ENCODE results near the gene CDR2. TPM values are rescaled to one million over a fixed set of nuclear protein-coding genes. Genes with fewer than 3 reads are reported as not detected.

Gene CDR2
- total and polyA plus RNA-seq, 2 donors (not counting 1 experiment from before 2014, with no cell fraction given), result 8.0 to 11.3 TPM

DNA sequence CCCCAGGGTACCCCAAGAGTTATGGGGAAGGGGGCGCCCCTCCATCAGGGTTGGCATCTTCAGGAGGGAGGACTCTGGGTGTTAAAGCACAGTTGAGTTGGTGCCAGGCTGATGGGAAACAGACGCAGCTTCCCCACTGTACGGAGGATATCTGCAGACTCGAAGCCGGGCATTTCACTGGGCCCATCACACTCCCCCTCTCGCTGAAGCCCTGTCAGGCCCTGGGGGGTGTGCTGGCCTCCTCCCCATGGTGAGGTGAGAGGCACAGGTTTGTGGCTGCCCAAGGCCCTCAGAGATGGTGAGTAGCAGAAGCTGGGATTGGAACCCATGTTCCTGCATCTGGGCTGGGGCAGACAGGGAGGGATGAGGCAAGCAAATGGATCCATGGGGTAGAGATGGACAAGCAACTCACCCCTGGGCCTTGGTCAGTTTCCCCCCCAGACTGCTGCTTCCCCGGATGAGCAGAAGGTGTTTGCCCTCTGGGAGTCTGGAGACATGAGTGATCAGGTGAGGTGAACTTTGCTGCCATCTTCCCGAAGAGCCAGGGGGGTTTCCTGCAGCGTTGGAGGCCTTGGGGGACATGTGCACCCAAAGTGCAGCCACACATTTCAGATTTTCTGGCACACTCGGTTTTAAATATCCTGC, 46.2 kb downstream of the CDR2 start:
- Mint-ChIP-seq H3K4me1 (no peaks in the 10 kb centered on the region), H3K27me3 (no peaks in the 10 kb centered on the region), H3K9me3 (ENCODE audit: insufficient read depth) (no peaks in the 10 kb centered on the region), H3K27ac (no peak overlapping the region), H3K4me3 (no peak overlapping the region)
- Histone ChIP-seq H3K27me3 (replicated peaks in 1 of 4; ENCODE audit: control extremely low read depth in 1 of 4, control insufficient read depth in 3 of 4, insufficient read depth in 4 of 4, low read length in 3 of 4) (no peaks in the 10 kb centered on the region), H3K4me2 (replicated peaks; ENCODE audit: low read depth, low read length, poor library complexity, severe bottlenecking) (no peak overlapping the region), H3K27ac (ENCODE audit: low read length in 2 of 2) (no peak overlapping the region), H3K4me3 (ENCODE audit: control extremely low read depth in 1 of 5, extremely low read depth in 1 of 5, insufficient read depth in 1 of 5, low read depth in 2 of 5, low read length in 4 of 5) (no peak overlapping the region), H3K36me3 (replicated peaks in 1 of 2; ENCODE audit: control extremely low read depth in 1 of 2, control insufficient read depth in 1 of 2, extremely low read depth in 1 of 2, insufficient read depth in 2 of 2, low read length in 1 of 2) (peaks cover 5 to 79% of the 10 kb centered on the region in 2 experiments), H3K4me1 (ENCODE audit: control insufficient read depth in 2 of 2, insufficient read depth in 2 of 2, low read length in 2 of 2) (no peaks in the 10 kb centered on the region), H4K20me1 (ENCODE audit: control insufficient read depth, insufficient read depth, low read length, poor library complexity, severe bottlenecking) (peaks cover 22% of the 10 kb centered on the region), H3K9me3 (ENCODE audit: control extremely low read depth in 1 of 3, control insufficient read depth in 2 of 3, insufficient read depth in 1 of 3, low read length in 2 of 3) (no peaks in the 10 kb centered on the region), H2AFZ (ENCODE audit: insufficient read depth, low read depth, low read length, poor library complexity, severe bottlenecking) (no peak overlapping the region), H3K9ac (ENCODE audit: low read length) (no peak overlapping the region), H3K79me2 (ENCODE audit: control insufficient read depth, insufficient read depth, low read length) (no peaks in the 10 kb centered on the region)
- 97% methylated on average over 9 of the region's 10 CpGs for WGBS (ENCODE audit: insufficient coverage)
- CTCF ChIA-PET, result no interaction called here
- ATAC-seq (ENCODE audit: low read depth) (no peak), DNase-seq (no peak)
- intact Hi-C loops (cut with micrococcal nuclease), result no loop called here
- no peak for TF ChIP-seq EZH2 (IDR thresholded peaks at IDR 0.05; ENCODE audit: borderline replicate concordance, insufficient read depth, low read depth, low read length, poor library complexity, severe bottlenecking)
- TF ChIP-seq, protein P1, sequence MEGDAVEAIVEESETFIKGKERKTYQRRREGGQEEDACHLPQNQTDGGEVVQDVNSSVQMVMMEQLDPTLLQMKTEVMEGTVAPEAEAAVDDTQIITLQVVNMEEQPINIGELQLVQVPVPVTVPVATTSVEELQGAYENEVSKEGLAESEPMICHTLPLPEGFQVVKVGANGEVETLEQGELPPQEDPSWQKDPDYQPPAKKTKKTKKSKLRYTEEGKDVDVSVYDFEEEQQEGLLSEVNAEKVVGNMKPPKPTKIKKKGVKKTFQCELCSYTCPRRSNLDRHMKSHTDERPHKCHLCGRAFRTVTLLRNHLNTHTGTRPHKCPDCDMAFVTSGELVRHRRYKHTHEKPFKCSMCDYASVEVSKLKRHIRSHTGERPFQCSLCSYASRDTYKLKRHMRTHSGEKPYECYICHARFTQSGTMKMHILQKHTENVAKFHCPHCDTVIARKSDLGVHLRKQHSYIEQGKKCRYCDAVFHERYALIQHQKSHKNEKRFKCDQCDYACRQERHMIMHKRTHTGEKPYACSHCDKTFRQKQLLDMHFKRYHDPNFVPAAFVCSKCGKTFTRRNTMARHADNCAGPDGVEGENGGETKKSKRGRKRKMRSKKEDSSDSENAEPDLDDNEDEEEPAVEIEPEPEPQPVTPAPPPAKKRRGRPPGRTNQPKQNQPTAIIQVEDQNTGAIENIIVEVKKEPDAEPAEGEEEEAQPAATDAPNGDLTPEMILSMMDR (IDR thresholded peaks at IDR 0.05), result no peak
- POLR2A ChIA-PET, result no interaction called here

DNA sequence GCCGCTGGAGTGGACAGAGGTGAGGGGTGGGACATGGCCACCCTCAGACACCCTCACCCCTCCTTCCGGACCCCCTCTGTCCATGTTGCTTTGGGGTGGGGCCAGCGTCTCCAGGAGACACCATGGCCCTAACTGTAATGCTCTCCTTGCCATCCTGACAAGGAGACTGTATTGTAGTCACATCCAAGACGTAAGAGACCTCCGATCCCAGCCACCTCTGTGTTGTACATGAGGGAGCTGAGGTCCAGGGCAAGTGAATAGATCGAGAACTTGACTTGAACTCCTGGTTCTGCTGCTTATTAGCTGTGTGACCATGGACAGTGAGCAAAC, 47.0 kb downstream of the CDR2 start:
- intact Hi-C loops (cut with micrococcal nuclease), result no loop called here
- no peaks in the 10 kb centered on the region for H3K9me3 ChIP-seq (ENCODE audit: control extremely low read depth in 1 of 3, control insufficient read depth in 2 of 3, insufficient read depth in 1 of 3, low read length in 2 of 3)
- H3K4me1 ChIP-seq (ENCODE audit: control insufficient read depth in 2 of 2, insufficient read depth in 2 of 2, low read length in 2 of 2), result no peaks in the 10 kb centered on the region
- CTCF ChIA-PET, result no interaction called here
- DNase-seq (no peak), ATAC-seq (ENCODE audit: low read depth) (no peak)
- no peak overlapping the region for H2AFZ ChIP-seq (ENCODE audit: insufficient read depth, low read depth, low read length, poor library complexity, severe bottlenecking)
- peaks cover 5 to 82% of the 10 kb centered on the region in 2 experiments for H3K36me3 ChIP-seq (replicated peaks in 1 of 2; ENCODE audit: control extremely low read depth in 1 of 2, control insufficient read depth in 1 of 2, extremely low read depth in 1 of 2, insufficient read depth in 2 of 2, low read length in 1 of 2)
- peaks cover 5% of the 10 kb centered on the region for H3K79me2 ChIP-seq (ENCODE audit: control insufficient read depth, insufficient read depth, low read length)
- WGBS (ENCODE audit: insufficient coverage), result 97% methylated on average over 4 of the region's 6 CpGs
- TF ChIP-seq, protein P1 (IDR thresholded peaks at IDR 0.05), result no peak
- TF ChIP-seq EZH2 (IDR thresholded peaks at IDR 0.05; ENCODE audit: borderline replicate concordance, insufficient read depth, low read depth, low read length, poor library complexity, severe bottlenecking), result no peak
- H3K27me3 ChIP-seq (replicated peaks in 1 of 4; ENCODE audit: control extremely low read depth in 1 of 4, control insufficient read depth in 3 of 4, insufficient read depth in 4 of 4, low read length in 3 of 4), result no peaks in the 10 kb centered on the region
- peaks cover 30% of the 10 kb centered on the region for H4K20me1 ChIP-seq (ENCODE audit: control insufficient read depth, insufficient read depth, low read length, poor library complexity, severe bottlenecking)
- H3K4me1 Mint-ChIP-seq, result no peaks in the 10 kb centered on the region
- no peaks in the 10 kb centered on the region for H3K27me3 Mint-ChIP-seq
- H3K4me3 ChIP-seq (ENCODE audit: control extremely low read depth in 1 of 5, extremely low read depth in 1 of 5, insufficient read depth in 1 of 5, low read depth in 2 of 5, low read length in 4 of 5), result no peak overlapping the region
- no peak overlapping the region for H3K4me3 Mint-ChIP-seq
- no peak overlapping the region for H3K4me2 ChIP-seq (replicated peaks; ENCODE audit: low read depth, low read length, poor library complexity, severe bottlenecking)
- no peak overlapping the region for H3K27ac ChIP-seq (ENCODE audit: low read length in 2 of 2)
- H3K9me3 Mint-ChIP-seq (ENCODE audit: insufficient read depth), result no peaks in the 10 kb centered on the region
- H3K9ac ChIP-seq (ENCODE audit: low read length), result no peak overlapping the region
- H3K27ac Mint-ChIP-seq, result no peak overlapping the region
- POLR2A ChIA-PET, result no interaction called here
